Measurements from ENCODE around the gene SLIT3. TPM values are rescaled to one million over a fixed set of nuclear protein-coding genes. Genes with fewer than 3 reads are reported as not detected.

Gene SLIT3
- polyA plus RNA-seq, 3 donors, result 49.7 to 63.8 (median 49.7) TPM

DNA sequence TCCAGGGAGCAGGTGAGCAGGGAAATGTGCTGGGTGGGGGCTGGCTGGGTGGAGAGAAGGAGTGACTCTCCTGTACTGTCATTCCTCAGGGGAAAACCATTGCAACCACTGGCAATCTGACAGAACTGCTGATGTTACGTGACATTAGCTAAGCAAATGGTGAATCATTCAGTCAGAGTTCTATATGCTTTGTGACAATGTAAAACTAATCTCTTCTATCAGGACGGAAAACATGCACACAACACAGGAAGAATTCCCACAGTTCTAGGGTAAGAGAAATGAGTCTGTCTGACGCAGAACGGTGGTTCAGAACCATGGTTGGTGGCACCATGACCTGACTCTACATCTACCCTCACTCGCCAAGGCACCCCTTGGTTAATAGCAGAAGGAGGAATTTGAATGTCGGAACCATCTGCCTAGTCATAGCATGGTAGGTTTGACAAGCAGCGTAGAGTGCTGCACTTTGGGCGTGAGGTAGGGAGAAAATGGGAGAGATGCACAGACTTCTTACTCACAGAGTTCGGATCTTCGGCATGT is 478.1 kb downstream of the SLIT3 start:
- no peak for DNase-seq (ENCODE audit: extremely low read depth in 1 of 11, low read depth in 9 of 11, low spot score in 4 of 11)

GRCh38 chr5:168822248-168822744 is 478.6 kb downstream of the SLIT3 start:
- DNase-seq (ENCODE audit: extremely low read depth in 1 of 11, low read depth in 9 of 11, low spot score in 4 of 11), result no peak

GRCh38 chr5:168820874-168821273 is 480.1 kb downstream of the SLIT3 start:
- no peak for DNase-seq (ENCODE audit: extremely low read depth in 1 of 11, low read depth in 9 of 11, low spot score in 4 of 11)

DNA sequence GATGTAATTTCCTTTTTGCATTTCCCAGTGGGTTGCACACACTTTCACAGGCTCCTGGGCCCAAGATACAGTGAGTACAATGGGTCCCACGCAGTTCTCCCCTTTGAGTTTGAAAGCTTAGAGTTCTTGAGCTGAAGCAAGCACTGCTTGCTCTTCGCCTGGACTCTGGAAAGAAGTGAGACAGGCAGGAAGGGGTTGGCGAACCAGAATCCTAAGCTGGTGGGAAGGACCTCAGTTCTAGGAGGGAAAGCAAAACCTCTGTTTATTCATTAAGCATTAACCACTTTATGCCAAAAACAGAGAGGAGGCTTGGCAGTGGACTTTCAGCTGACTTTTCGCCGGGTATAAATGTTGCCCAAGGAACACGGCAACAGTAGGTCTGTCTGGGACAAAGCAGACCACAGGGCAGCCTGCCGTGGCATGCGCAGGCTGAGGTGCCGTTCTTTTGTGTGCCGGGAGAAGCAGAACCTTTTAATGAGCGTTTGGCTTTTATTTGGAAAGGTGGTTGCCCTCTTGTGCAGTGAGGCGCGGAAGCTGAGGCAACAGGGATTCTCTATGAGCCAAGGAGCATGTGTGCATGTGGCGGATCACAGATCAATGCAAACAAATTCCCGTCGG is 481.8 kb downstream of the SLIT3 start:
- no peak for DNase-seq (ENCODE audit: extremely low read depth in 1 of 11, low read depth in 9 of 11, low spot score in 4 of 11)

DNA sequence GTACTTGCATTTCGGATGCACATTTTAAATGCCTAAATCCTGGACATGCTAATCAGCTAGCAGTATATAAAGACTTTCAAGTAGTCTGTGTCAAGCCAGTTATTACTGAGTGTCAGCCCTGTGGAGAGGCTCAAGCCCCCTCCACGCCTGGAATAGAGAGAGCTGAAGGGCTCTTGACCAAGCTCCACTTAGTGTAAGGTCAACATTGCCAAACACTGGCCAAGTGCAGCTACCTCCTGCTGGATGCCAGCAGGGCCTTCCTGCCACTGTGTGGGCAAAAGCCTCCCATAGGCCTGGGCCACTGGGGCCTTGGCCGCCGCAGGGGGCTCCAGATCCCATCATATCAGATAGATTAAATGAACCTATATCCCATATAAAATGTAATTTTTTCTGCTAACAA is 482.4 kb downstream of the SLIT3 start:
- DNase-seq (ENCODE audit: extremely low read depth in 1 of 11, low read depth in 9 of 11, low spot score in 4 of 11), result no peak

DNA sequence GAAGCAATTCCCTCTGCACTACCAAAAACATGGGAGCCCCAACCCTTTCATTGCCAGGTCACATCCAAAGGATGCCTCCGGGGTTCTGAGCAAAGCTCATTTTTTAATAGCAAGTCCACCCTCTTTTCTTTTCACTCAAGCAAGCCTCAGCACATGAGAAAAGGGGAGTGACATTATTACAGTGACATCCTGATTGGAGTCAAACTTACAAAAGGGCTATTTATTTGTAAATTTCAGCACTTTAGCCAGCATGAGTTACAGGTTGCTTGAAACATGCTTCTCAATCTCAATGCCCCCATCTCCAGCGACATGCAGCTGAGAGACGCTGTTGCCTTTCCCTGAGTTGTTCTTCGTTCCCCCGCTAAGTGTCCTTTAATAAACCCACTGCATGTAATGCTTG is 483.3 kb downstream of the SLIT3 start:
- DNase-seq (ENCODE audit: extremely low read depth in 1 of 11, low read depth in 9 of 11, low spot score in 4 of 11), result no peak

GRCh38 chr5:168816661-168817060 is 484.3 kb downstream of the SLIT3 start:
- DNase-seq (ENCODE audit: extremely low read depth in 1 of 11, low read depth in 9 of 11, low spot score in 4 of 11), result no peak

DNA sequence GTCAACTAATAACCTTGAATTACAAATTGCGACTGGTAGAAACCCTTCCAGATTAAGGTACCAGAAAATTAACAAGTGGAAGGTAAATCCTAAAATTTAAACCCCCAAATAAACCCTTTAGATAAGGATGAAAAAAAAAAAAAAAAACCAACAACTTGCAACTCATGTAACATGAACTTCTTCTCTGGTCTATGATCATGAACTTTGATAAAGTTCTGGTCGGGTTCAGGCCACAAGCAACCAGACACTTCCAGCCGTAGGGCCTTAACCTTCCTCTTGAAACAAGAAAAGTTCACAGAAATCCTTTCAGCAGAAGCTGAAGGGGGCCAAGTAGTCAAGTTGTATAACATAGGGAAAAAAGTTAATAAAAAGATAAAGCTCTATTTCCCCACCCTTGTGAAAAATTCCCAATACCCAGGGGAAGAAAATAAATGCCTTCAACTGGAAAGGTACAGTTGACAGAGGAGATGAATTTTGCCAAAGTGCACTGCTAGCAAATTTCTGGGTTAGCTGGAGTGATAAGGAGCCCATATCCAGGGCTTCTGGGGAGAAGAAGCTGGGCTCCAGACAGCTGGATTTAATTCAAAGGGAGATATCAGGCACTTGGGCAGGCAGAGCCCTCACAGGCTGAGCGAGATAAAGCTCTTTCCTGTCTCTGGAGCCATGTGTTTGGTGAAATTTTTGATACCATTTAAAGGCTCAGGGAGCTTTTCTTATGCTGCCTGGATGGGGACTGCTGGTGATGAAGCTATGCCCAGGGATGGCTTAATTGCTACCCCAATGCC is 487.6 kb downstream of the SLIT3 start:
- no peak for DNase-seq (ENCODE audit: extremely low read depth in 1 of 11, low read depth in 9 of 11, low spot score in 4 of 11)

DNA sequence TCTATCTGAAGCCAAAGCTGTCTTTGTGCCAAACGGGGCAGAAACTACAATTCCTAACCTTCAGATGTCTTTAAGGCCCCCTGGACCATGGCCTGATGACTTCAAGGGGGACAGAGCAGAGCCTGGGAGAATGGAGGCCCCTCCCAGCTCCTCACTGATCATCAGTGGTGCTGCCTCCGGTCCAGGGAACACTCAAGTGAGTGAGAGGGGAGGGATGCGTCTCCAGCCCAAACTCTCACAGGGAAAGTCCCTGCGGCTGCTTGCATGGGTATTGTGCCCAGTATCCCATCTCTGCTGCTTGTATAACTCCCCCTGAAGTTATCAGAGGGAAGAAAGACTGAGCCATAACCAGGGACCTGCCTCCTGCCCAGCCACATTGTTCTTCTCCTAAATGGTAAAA is 490.3 kb downstream of the SLIT3 start:
- DNase-seq (ENCODE audit: extremely low read depth in 1 of 11, low read depth in 9 of 11, low spot score in 4 of 11), result no peak

DNA sequence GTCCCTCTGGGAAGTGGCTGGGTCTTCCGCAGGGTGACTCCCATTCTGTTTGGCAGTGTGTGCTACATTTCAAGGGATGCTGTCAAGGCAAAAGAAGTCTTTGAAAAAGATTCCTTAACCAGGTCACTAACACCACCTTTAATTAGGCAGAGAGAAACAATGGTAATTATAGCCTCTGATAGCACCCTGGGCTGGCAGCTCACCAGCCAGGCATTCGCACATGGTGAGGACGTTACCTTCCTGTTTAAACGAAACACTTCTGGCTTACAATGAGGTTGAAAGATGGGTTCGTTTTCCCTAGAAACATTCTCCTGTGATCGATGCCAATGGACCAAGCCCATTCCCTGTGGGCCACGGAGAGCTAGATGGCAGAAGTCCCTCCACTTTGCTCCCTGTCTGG is 491.7 kb downstream of the SLIT3 start:
- DNase-seq (ENCODE audit: extremely low read depth in 1 of 11, low read depth in 9 of 11, low spot score in 4 of 11), result no peak

GRCh38 chr5:168808051-168808616 is 492.8 kb downstream of the SLIT3 start:
- no peak for DNase-seq (ENCODE audit: extremely low read depth in 1 of 11, low read depth in 9 of 11, low spot score in 4 of 11)

GRCh38 chr5:168807287-168807686 is 493.7 kb downstream of the SLIT3 start:
- no peak for DNase-seq (ENCODE audit: extremely low read depth in 1 of 11, low read depth in 9 of 11, low spot score in 4 of 11)

DNA sequence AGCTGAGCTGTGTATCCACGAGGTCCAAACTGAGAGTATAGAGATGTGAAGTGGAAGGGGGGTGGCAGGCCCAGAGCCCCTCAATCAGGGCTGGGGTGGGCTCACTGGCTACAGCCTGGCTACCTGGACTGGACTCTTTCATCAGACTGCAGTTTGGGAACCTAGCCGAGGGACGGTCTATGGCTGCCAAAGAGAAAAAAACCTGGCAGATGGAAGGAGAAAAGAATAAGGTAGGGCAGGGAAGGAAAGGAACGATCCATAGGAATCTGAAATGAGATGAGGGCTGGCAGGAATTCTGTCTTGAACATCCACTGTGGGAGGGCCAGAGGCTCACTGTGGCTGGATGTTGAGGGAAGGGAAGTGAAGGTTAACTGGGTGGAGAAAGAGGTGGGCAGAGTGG is 497.4 kb downstream of the SLIT3 start:
- no peak for DNase-seq (ENCODE audit: extremely low read depth in 1 of 11, low read depth in 9 of 11, low spot score in 4 of 11)

GRCh38 chr5:168802337-168802736 is 498.6 kb downstream of the SLIT3 start:
- no peak for DNase-seq (ENCODE audit: extremely low read depth in 1 of 11, low read depth in 9 of 11, low spot score in 4 of 11)

- DNase-seq (ENCODE audit: extremely low read depth in 1 of 11, low read depth in 9 of 11, low spot score in 4 of 11), result no peak
Observed at GRCh38 chr5:168801567-168801966, 499.4 kb downstream of the SLIT3 start.

- no peak for DNase-seq (ENCODE audit: extremely low read depth in 1 of 11, low read depth in 9 of 11, low spot score in 4 of 11)
Observed at GRCh38 chr5:168800701-168801100, 500.2 kb downstream of the SLIT3 start.

GRCh38 chr5:168798065-168799023 is 502.6 kb downstream of the SLIT3 start:
- DNase-seq (ENCODE audit: extremely low read depth in 1 of 11, low read depth in 9 of 11, low spot score in 4 of 11), result no peak

GRCh38 chr5:168796593-168797580 is 504.1 kb downstream of the SLIT3 start:
- no peak for DNase-seq (ENCODE audit: extremely low read depth in 1 of 11, low read depth in 9 of 11, low spot score in 4 of 11)
